BE2C (cell line): ENCODE results near the gene C10orf105.

ENCODE experiments used
- DNase-seq: peaks from one replicate; pipeline ENCODE4 v3.0.0-alpha.2; 2020
- H3K27me3 ChIP-seq: fragments of 250-450 bp; sonication (Bioruptor Pico); 2 replicates; pipeline ENCODE4 v1.5.1; 2020; ENCODE audit warnings: mild to moderate bottlenecking
- H3K36me3 ChIP-seq: fragments of 250-450 bp; sonication (Bioruptor Pico); 2 replicates; pipeline ENCODE4 v1.5.1; 2020; ENCODE audit warnings: mild to moderate bottlenecking
- H3K4me1 ChIP-seq: fragments of 250-450 bp; sonication (Bioruptor Pico); 2 replicates; pipeline ENCODE4 v1.5.1; 2020
- H3K4me3 ChIP-seq: 2 replicates; pipeline ENCODE4 v1.5.1; 2011; ENCODE audit warnings: low read depth, low read length
- H3K9me3 ChIP-seq: fragments of 250-450 bp; sonication (Bioruptor Pico); 2 replicates; pipeline ENCODE4 v1.5.1; 2020
- CTCF ChIP-seq: IDR thresholded peaks from 2 replicates; pipeline ENCODE4 v1.5.1; 2012; ENCODE audit warnings: mild to moderate bottlenecking, low read depth, low read length

The C10orf105 gene

GRCh38 chr10:71693377-71693776, 26.2 kb downstream of the C10orf105 start:
- DNase-seq = no peak
- no peaks in the 10 kb centered on the region; the same call in 1 of the 2 replicates for H3K4me1 ChIP-seq
- no peak for TF ChIP-seq CTCF

GRCh38 chr10:71692598-71693306, 26.8 kb downstream of the C10orf105 start:
- H3K4me1 ChIP-seq = no peaks in the 10 kb centered on the region; the same call in 1 of the 2 replicates
- DNase-seq = no peak
- H3K9me3 ChIP-seq = no peaks in the 10 kb centered on the region; the same call in 1 of the 2 replicates
- no peaks in the 10 kb centered on the region for H3K27me3 ChIP-seq
- TF ChIP-seq CTCF = no peak
- no peaks in the 10 kb centered on the region for H3K36me3 ChIP-seq
- H3K4me3 ChIP-seq = no peak overlapping the region

More at GRCh38 chr10:71693377-71693776, 26.2 kb downstream of the C10orf105 start:
- no peaks in the 10 kb centered on the region for H3K27me3 ChIP-seq
- no peak overlapping the region for H3K4me3 ChIP-seq
- no peaks in the 10 kb centered on the region for H3K36me3 ChIP-seq
- H3K9me3 ChIP-seq = no peaks in the 10 kb centered on the region; the same call in 1 of the 2 replicates

- no peak overlapping the region for H3K4me3 ChIP-seq
- H3K27me3 ChIP-seq = no peaks in the 10 kb centered on the region
- H3K4me1 ChIP-seq = no peaks in the 10 kb centered on the region; the same call in 1 of the 2 replicates
- H3K36me3 ChIP-seq = no peaks in the 10 kb centered on the region
- no peak for DNase-seq
- no peaks in the 10 kb centered on the region; the same call in 1 of the 2 replicates for H3K9me3 ChIP-seq
- TF ChIP-seq CTCF = no peak
These were observed 28.2 kb downstream of the C10orf105 start for GRCh38 chr10:71691405-71691804.

GRCh38 chr10:71690094-71690720, 29.4 kb downstream of the C10orf105 start:
- H3K4me1 ChIP-seq = no peaks in the 10 kb centered on the region; the same call in 1 of the 2 replicates
- no peaks in the 10 kb centered on the region; the same call in 1 of the 2 replicates for H3K9me3 ChIP-seq
- H3K36me3 ChIP-seq = no peaks in the 10 kb centered on the region
- no peak for DNase-seq
- no peak overlapping the region for H3K4me3 ChIP-seq
- TF ChIP-seq CTCF = no peak
- H3K27me3 ChIP-seq = no peaks in the 10 kb centered on the region

- H3K27me3 ChIP-seq = no peaks in the 10 kb centered on the region
- TF ChIP-seq CTCF = no peak
- DNase-seq = no peak
- H3K4me1 ChIP-seq = no peaks in the 10 kb centered on the region
- no peaks in the 10 kb centered on the region; the same call in 1 of the 2 replicates for H3K9me3 ChIP-seq
- no peaks in the 10 kb centered on the region for H3K36me3 ChIP-seq
- no peak overlapping the region for H3K4me3 ChIP-seq
These were observed 31.3 kb downstream of the C10orf105 start for GRCh38 chr10:71688256-71688655.

- no peak for DNase-seq
- Histone ChIP-seq H3K9me3 (no peaks in the 10 kb centered on the region; the same call in 1 of the 2 replicates), H3K4me3 (no peak overlapping the region), H3K27me3 (no peaks in the 10 kb centered on the region), H3K36me3 (no peaks in the 10 kb centered on the region), H3K4me1 (no peaks in the 10 kb centered on the region)
- TF ChIP-seq CTCF = no peak
These were observed 32.1 kb downstream of the C10orf105 start for GRCh38 chr10:71687480-71687879.
